Body of pancreas (tissue), 4 donors: ENCODE data around the gene CDH15. TPM values are rescaled to one million over a fixed set of nuclear protein-coding genes. Genes with fewer than 3 reads are reported as not detected.

Source experiments
- ATAC-seq: fragments of 150-250 bp; one replicate; pipeline ENCODE4 v1.9.1; 2016
- DNase-seq, 4 donors: peaks; one replicate each; pipeline ENCODE4 v3.0.0-alpha.2; 2019
- H3K27ac ChIP-seq, 4 donors: fragments of 200-600 bp; sonication (generic); 1 replicate in 3 of 4; 2 replicates in 1 of 4; pipeline versions ENCODE4 v1.5.1 to v1.6.1; 2016 to 2019; ENCODE audit warnings: mild to moderate bottlenecking in 1 of 4, mixed read lengths in 1 of 4, moderate library complexity in 1 of 4
- H3K27me3 ChIP-seq, 2 donors: fragments of 200-600 bp; sonication (generic); one replicate each; pipeline ENCODE4 v1.6.0; 2016; ENCODE audit warnings: mild to moderate bottlenecking in 1 of 2
- H3K36me3 ChIP-seq, 2 donors: fragments of 200-600 bp; sonication (generic); replicated peaks in 1 of 2; 2 replicates each; pipeline ENCODE4 v1.5.1; 2016; ENCODE audit warnings: low read depth in 2 of 2; ENCODE audit not compliant: insufficient read depth in 1 of 2
- H3K4me1 ChIP-seq: fragments of 200-600 bp; sonication (generic); one replicate; pipeline ENCODE4 v1.6.0; 2016
- H3K4me3 ChIP-seq, 2 donors: fragments of 200-600 bp; sonication (generic); 1 replicate in 1 of 2; 2 replicates in 1 of 2; pipeline ENCODE4 v1.5.1; 2016 to 2019
- H3K9me3 ChIP-seq, 3 donors: fragments of 200-600 bp; sonication (generic); 1 replicate in 2 of 3; 2 replicates in 1 of 3; pipeline ENCODE4 v1.5.1; 2016
- CTCF ChIP-seq, 7 experiments: fragments of 450-650 bp in 4 of 7; fragments of 200-600 bp in 3 of 7; sonication (generic) in 3 of 7; IDR thresholded peaks; one replicate each; pipeline ENCODE4 v1.5.1; 2016 to 2019; ENCODE audit warnings: antibody characterized with exemption in 7 of 7
- POLR2A ChIP-seq, 3 donors: fragments of 450-650 bp; IDR thresholded peaks; one replicate each; pipeline ENCODE4 v1.6.1; 2016; ENCODE audit warnings: antibody characterized with exemption in 3 of 3, mild to moderate bottlenecking in 2 of 3
- WGBS, 2 donors: methylation state at CpG; one replicate each; pipeline ENCODE4 v1.1.5; 2017; 5-methylcytosine and 5-hydroxymethylcytosine counted together
- intact Hi-C: fragments of 100-400 bp; cut with DNase I; formaldehyde crosslinking; loops from one replicate; pipeline ENCODE4 v1.15.1; 2023
- total RNA-seq, 2 donors: library from RNA; depleted of rRNA; stranded (reverse); fragments of >200 nt; gene quantifications; one replicate each; pipeline ENCODE4 v1.1.0, GENCODE V29; 2016

The CDH15 gene
- total RNA-seq, 2 donors from 2014 or later = 1.0 TPM; not detected in 1

GRCh38 chr16:89154390-89155183 is 17.0 kb upstream of the CDH15 start:
- no peak overlapping the region for H3K4me3 ChIP-seq
- intact Hi-C loops = no loop called here
- ATAC-seq = peak; percentile 15
- H3K27ac ChIP-seq = no peak overlapping the region
- H3K4me1 ChIP-seq = peaks cover 20% of the 10 kb centered on the region
- no peak for TF ChIP-seq CTCF (IDR thresholded peaks at IDR 0.05)
- no peak for TF ChIP-seq POLR2A (IDR thresholded peaks at IDR 0.05)
- H3K36me3 ChIP-seq = peaks cover 0 to 2% of the 10 kb centered on the region in 2 donors
- DNase-seq = no peak
- 53 to 59% methylated on average over 19 to 24 of the region's 24 CpGs for WGBS, 2 donors
- H3K9me3 ChIP-seq = peaks cover 0 to under 1% (median 0%) of the 10 kb centered on the region in 3 donors
- no peaks in the 10 kb centered on the region for H3K27me3 ChIP-seq

GRCh38 chr16:89155184-89155679 is 16.3 kb upstream of the CDH15 start:
- Histone ChIP-seq H3K9me3 (no peaks in the 10 kb centered on the region), H3K27me3 (no peaks in the 10 kb centered on the region), H3K36me3 (peaks cover 0 to 2% of the 10 kb centered on the region in 2 donors), H3K4me3 (no peak overlapping the region), H3K4me1 (peaks cover 20% of the 10 kb centered on the region), H3K27ac (no peak overlapping the region)
- ATAC-seq (peak; percentile 30), DNase-seq (peak; percentile 38 to 65 (median 58))
- intact Hi-C loops = no loop called here
- TF ChIP-seq CTCF (IDR thresholded peaks at IDR 0.05) (no peak), POLR2A (IDR thresholded peaks at IDR 0.05) (no peak)
- WGBS, 2 donors = 21 to 31% methylated on average over 6 to 19 of the region's 19 CpGs

GRCh38 chr16:89155851-89156739 is 15.5 kb upstream of the CDH15 start:
- no peaks in the 10 kb centered on the region for H3K9me3 ChIP-seq
- H3K27ac ChIP-seq = no peak overlapping the region
- WGBS, 2 donors = 20 to 36% methylated on average over 20 to 24 of the region's 24 CpGs
- H3K4me3 ChIP-seq = no peak overlapping the region
- ATAC-seq = peak; percentile 10
- TF ChIP-seq POLR2A (IDR thresholded peaks at IDR 0.05) = no peak
- TF ChIP-seq CTCF (IDR thresholded peaks at IDR 0.05) = no peak
- peak in 1 of 4 donors; percentile 49 for DNase-seq
- H3K36me3 ChIP-seq = no peaks in the 10 kb centered on the region
- intact Hi-C loops = no loop called here
- H3K4me1 ChIP-seq = peaks cover 20% of the 10 kb centered on the region
- H3K27me3 ChIP-seq = no peaks in the 10 kb centered on the region

GRCh38 chr16:89156740-89157645 is 14.6 kb upstream of the CDH15 start:
- no peak overlapping the region for H3K27ac ChIP-seq
- no peaks in the 10 kb centered on the region for H3K9me3 ChIP-seq
- DNase-seq = no peak
- no peak for ATAC-seq
- H3K4me3 ChIP-seq = no peak overlapping the region
- 54 to 58% methylated on average over 15 to 25 of the region's 26 CpGs for WGBS, 2 donors
- H3K36me3 ChIP-seq = no peaks in the 10 kb centered on the region
- peaks cover 20% of the 10 kb centered on the region for H3K4me1 ChIP-seq
- no peak for TF ChIP-seq POLR2A (IDR thresholded peaks at IDR 0.05)
- TF ChIP-seq CTCF (IDR thresholded peaks at IDR 0.05) = no peak
- intact Hi-C loops = no loop called here
- no peaks in the 10 kb centered on the region for H3K27me3 ChIP-seq
